ENCODE results near the gene AGFG2.

GRCh38 chr7:100590077-100590737 is 51.2 kb downstream of the AGFG2 start:
- TF ChIP-seq CTCF (IDR thresholded peaks at IDR 0.05) (no peak), POLR2A (IDR thresholded peaks at IDR 0.05) (no peak)

Measured in prostate gland (tissue), 2 donors.